Loucy (cell line): ENCODE data around the gene NCKAP5.

ENCODE experiments used
- H2AFZ ChIP-seq: fragments of 200-600 bp; sonication (generic); 2 replicates; pipeline ENCODE4 v1.6.0; 2016; ENCODE audit warnings: antibody characterized with exemption, mild to moderate bottlenecking, low read length, moderate library complexity
- H3F3A ChIP-seq: fragments of 200-600 bp; 2 replicates; pipeline ENCODE4 v1.6.0; 2016; ENCODE audit warnings: antibody characterized with exemption, low read depth, mild to moderate bottlenecking
- H3K27me3 ChIP-seq: fragments of 200-600 bp; sonication (generic); 2 replicates; pipeline ENCODE4 v1.6.1; 2014; ENCODE audit warnings: low read length, mild to moderate bottlenecking; ENCODE audit not compliant: insufficient read depth, poor library complexity, severe bottlenecking
- H3K36me3 ChIP-seq: fragments of 200-600 bp; sonication (generic); 2 replicates; pipeline ENCODE4 v1.6.1; 2016; ENCODE audit warnings: low read length; ENCODE audit not compliant: insufficient read depth
- H3K4me1 ChIP-seq: fragments of 200-600 bp; sonication (generic); 2 replicates; pipeline ENCODE4 v1.5.1; 2014; ENCODE audit warnings: low read length, mild to moderate bottlenecking; ENCODE audit not compliant: insufficient read depth, poor library complexity, severe bottlenecking
- H3K4me2 ChIP-seq: fragments of 200-600 bp; sonication (generic); 2 replicates; pipeline ENCODE4 v1.6.0; 2014; ENCODE audit warnings: antibody characterized with exemption, low read length, low read depth, mild to moderate bottlenecking; ENCODE audit not compliant: poor library complexity, severe bottlenecking
- H3K4me3 ChIP-seq: fragments of 200-600 bp; sonication (generic); 2 replicates; pipeline ENCODE4 v1.5.1; 2014; ENCODE audit warnings: low read length, mild to moderate bottlenecking, mixed read lengths; ENCODE audit not compliant: poor library complexity, severe bottlenecking
- H3K79me2 ChIP-seq: fragments of 200-600 bp; sonication (generic); 2 replicates; pipeline ENCODE4 v1.6.1; 2014; ENCODE audit warnings: low read length; ENCODE audit not compliant: insufficient read depth
- H3K9ac ChIP-seq: fragments of 200-600 bp; sonication (generic); 2 replicates; pipeline ENCODE4 v1.6.0; 2014; ENCODE audit warnings: mild to moderate bottlenecking, low read depth, low read length, moderate library complexity; ENCODE audit not compliant: poor library complexity, severe bottlenecking
- H3K9me2 ChIP-seq: fragments of 200-600 bp; sonication (generic); replicated peaks from 2 replicates; pipeline ENCODE4 v1.6.1; 2016; ENCODE audit warnings: low read depth, low read length, mixed read lengths
- H3K9me3 ChIP-seq: fragments of 200-600 bp; sonication (generic); 2 replicates; pipeline ENCODE4 v1.6.1; 2014; ENCODE audit warnings: mild to moderate bottlenecking, antibody characterized with exemption, low read length, low read depth; ENCODE audit not compliant: insufficient read depth
- H4K20me1 ChIP-seq: fragments of 200-600 bp; sonication (generic); 2 replicates; pipeline ENCODE4 v1.6.0; 2014; ENCODE audit warnings: antibody characterized with exemption, low read length, mild to moderate bottlenecking; ENCODE audit not compliant: insufficient read depth, poor library complexity, severe bottlenecking
- EZH2phosphoT487 ChIP-seq: fragments of 200-600 bp; IDR thresholded peaks from 2 replicates; pipeline ENCODE4 v1.6.1; 2018; ENCODE audit warnings: antibody characterized with exemption, mild to moderate bottlenecking, moderate library complexity, borderline replicate concordance
- TF ChIP-seq, protein P1 (sequence below): fragments of 200-600 bp; sonication (generic); conservative IDR thresholded peaks from 2 replicates; pipeline ENCODE4 v1.5.1; 2014; ENCODE audit warnings: mild to moderate bottlenecking, antibody characterized with exemption, low read length

Gene NCKAP5

DNA sequence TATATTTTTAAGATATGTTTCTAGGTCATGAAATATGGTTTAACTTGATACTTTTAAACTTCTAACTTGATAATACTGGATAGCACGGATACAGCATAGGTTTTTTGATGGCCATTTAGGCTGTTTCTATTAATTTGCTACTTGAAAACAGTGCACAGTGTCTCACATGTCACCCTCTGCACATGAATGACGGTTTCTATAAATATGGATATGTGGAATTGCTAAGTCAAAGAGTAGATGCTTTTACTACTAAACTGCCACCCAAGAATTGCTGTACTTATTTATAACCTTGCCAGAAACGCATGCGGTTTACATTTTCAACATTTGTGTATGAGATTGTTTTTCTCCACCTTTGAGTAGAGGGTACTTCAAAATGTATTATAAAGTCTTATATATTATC lies 723.7 kb downstream of the NCKAP5 start:
- no peak overlapping the region for H3K4me3 ChIP-seq
- H3K79me2 ChIP-seq: no peaks in the 10 kb centered on the region
- TF ChIP-seq, protein P1, sequence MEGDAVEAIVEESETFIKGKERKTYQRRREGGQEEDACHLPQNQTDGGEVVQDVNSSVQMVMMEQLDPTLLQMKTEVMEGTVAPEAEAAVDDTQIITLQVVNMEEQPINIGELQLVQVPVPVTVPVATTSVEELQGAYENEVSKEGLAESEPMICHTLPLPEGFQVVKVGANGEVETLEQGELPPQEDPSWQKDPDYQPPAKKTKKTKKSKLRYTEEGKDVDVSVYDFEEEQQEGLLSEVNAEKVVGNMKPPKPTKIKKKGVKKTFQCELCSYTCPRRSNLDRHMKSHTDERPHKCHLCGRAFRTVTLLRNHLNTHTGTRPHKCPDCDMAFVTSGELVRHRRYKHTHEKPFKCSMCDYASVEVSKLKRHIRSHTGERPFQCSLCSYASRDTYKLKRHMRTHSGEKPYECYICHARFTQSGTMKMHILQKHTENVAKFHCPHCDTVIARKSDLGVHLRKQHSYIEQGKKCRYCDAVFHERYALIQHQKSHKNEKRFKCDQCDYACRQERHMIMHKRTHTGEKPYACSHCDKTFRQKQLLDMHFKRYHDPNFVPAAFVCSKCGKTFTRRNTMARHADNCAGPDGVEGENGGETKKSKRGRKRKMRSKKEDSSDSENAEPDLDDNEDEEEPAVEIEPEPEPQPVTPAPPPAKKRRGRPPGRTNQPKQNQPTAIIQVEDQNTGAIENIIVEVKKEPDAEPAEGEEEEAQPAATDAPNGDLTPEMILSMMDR: no peak
- no peaks in the 10 kb centered on the region for H3K36me3 ChIP-seq
- no peak overlapping the region for H3K4me2 ChIP-seq
- no peaks in the 10 kb centered on the region for H3K9me2 ChIP-seq
- no peaks in the 10 kb centered on the region for H3F3A ChIP-seq
- H2AFZ ChIP-seq: no peak overlapping the region
- H3K9me3 ChIP-seq: no peaks in the 10 kb centered on the region
- H3K9ac ChIP-seq: no peak overlapping the region
- no peaks in the 10 kb centered on the region for H3K27me3 ChIP-seq
- H3K4me1 ChIP-seq: no peaks in the 10 kb centered on the region
- H4K20me1 ChIP-seq: no peaks in the 10 kb centered on the region

DNA sequence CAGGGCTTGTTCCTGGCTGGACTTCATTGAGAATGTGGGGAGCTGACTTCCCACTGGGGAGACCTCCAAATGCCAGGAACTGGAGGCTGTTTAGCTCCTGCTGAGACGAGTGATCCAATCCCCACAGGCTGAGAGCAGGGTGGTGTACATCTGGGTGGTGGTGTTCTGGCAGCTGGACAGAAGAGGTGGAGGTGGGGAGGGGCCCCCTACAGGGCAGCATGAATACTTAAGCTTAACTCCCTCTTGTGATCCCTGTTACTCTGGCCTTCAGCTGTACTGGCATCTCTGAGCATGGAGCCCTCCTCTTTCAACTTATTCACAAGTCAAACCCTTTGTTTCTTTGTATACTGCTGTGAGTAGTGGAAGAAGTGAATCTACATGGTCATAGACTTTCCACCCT lies 730.5 kb downstream of the NCKAP5 start:
- no peak for TF ChIP-seq EZH2phosphoT487
- TF ChIP-seq, protein P1: no peak
- Histone ChIP-seq H3K4me3 (no peak overlapping the region), H3K4me2 (no peak overlapping the region), H3K9ac (no peak overlapping the region), H3K4me1 (no peaks in the 10 kb centered on the region), H3K36me3 (no peaks in the 10 kb centered on the region), H3K9me2 (no peaks in the 10 kb centered on the region), H3K9me3 (0 out of 2 replicates have a peak, but pooled peaks cover 5% of the 10 kb centered on the region), H3K79me2 (no peaks in the 10 kb centered on the region), H3K27me3 (no peaks in the 10 kb centered on the region), H2AFZ (no peak overlapping the region), H4K20me1 (no peaks in the 10 kb centered on the region), H3F3A (no peaks in the 10 kb centered on the region)

DNA sequence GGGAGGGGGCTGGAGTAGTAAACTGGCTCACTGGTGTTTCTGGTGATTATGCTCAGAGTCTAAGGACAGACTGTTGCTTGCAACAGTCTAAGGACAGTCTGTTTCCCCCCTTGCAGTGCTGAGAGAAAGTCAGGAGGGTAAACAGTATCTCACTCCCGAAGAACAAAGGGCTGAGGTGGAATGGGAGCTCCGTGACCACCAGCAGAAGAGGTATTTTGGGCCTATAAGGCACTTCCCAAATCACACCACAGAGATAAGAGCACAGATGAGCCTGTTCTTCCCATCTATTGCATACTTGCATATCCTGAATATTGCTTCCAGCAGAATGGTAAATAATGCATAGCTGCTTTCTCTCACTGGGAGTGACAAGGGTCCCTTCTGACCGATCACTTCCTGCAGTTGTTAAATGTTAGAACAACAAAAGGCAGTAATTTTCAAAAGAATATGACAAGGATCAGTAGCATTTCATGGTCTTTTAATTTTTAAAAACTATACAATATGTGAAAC lies 737.9 kb downstream of the NCKAP5 start:
- H3K36me3 ChIP-seq: no peaks in the 10 kb centered on the region
- no peak overlapping the region for H2AFZ ChIP-seq
- no peak overlapping the region for H3K9ac ChIP-seq
- TF ChIP-seq, protein P1: no peak
- no peak for TF ChIP-seq EZH2phosphoT487
- no peak overlapping the region for H3K4me2 ChIP-seq
- no peaks in the 10 kb centered on the region for H3K4me1 ChIP-seq
- H3K4me3 ChIP-seq: no peak overlapping the region
- no peaks in the 10 kb centered on the region for H3K27me3 ChIP-seq
- H4K20me1 ChIP-seq: no peaks in the 10 kb centered on the region
- H3K9me3 ChIP-seq: no peaks in the 10 kb centered on the region
- no peaks in the 10 kb centered on the region for H3K9me2 ChIP-seq
- H3F3A ChIP-seq: no peaks in the 10 kb centered on the region
- H3K79me2 ChIP-seq: no peaks in the 10 kb centered on the region
